Bronchial epithelial cell (primary cell): ENCODE results near the gene CYB5R3. TPM values are rescaled to one million over a fixed set of nuclear protein-coding genes. Genes with fewer than 3 reads are reported as not detected.

ENCODE experiments used
- DNase-seq: peaks from one replicate; pipeline ENCODE4 v3.0.0-alpha.2; 2010; ENCODE audit warnings: low read depth
- FAIRE-seq: peaks from 2 replicates; lab custom pipeline; 2011; peaks lifted over from hg19 to GRCh38; lab: Jason Lieb, UNC
- H3K27me3 ChIP-seq: 2 replicates; pipeline ENCODE4 v1.5.1; 2011; ENCODE audit warnings: low read length; ENCODE audit not compliant: control insufficient read depth, insufficient read depth
- H3K36me3 ChIP-seq: 2 replicates; pipeline ENCODE4 v1.5.1; 2011; ENCODE audit warnings: low read length; ENCODE audit not compliant: control insufficient read depth, insufficient read depth
- H3K4me3 ChIP-seq: 2 replicates; pipeline ENCODE4 v1.5.1; 2011; ENCODE audit warnings: mild to moderate bottlenecking, low read depth, low read length, control low read depth
- total RNA-seq: library from RNA; depleted of rRNA; stranded (reverse); fragments of >200 nt; gene quantifications from 2 replicates; pipeline ENCODE4 v1.2.1, GENCODE V29; 2014
- TF ChIP-seq, protein P1 (sequence below): IDR thresholded peaks from 2 replicates; pipeline ENCODE4 v1.5.1; 2011; ENCODE audit warnings: mild to moderate bottlenecking, moderate library complexity, low read length, control low read depth, inconsistent platforms; ENCODE audit not compliant: insufficient read depth, severe bottlenecking

CYB5R3 gene
- total RNA-seq, 1 donor from 2014 or later: 9.0 TPM

DNA sequence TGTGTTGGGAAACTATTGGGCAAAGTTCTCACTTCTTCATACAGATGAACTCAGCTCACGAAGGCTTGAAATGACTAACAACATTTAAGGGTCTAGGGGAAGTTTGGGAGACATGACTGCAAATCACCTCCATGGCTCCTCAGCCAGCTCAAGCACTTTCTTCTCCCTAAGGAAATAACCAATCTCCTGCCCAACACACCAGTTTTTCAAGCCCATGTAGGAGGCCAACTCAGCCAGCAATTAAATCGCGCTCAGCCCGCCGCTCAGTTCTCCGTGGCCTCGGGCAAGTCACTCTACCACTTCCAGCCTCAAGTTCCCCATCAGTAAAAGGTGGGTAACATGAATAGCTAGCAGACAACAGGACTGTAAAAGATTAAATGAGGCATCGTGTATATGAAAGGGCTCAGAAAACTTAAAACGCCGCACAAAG is 35.3 kb downstream of the CYB5R3 start:
- peak overlapping the region; percentile 71 for H3K4me3 ChIP-seq
- H3K27me3 ChIP-seq: no peaks in the 10 kb centered on the region
- peaks cover 3% of the 10 kb centered on the region for H3K36me3 ChIP-seq
- no peak for FAIRE-seq
- TF ChIP-seq, protein P1, sequence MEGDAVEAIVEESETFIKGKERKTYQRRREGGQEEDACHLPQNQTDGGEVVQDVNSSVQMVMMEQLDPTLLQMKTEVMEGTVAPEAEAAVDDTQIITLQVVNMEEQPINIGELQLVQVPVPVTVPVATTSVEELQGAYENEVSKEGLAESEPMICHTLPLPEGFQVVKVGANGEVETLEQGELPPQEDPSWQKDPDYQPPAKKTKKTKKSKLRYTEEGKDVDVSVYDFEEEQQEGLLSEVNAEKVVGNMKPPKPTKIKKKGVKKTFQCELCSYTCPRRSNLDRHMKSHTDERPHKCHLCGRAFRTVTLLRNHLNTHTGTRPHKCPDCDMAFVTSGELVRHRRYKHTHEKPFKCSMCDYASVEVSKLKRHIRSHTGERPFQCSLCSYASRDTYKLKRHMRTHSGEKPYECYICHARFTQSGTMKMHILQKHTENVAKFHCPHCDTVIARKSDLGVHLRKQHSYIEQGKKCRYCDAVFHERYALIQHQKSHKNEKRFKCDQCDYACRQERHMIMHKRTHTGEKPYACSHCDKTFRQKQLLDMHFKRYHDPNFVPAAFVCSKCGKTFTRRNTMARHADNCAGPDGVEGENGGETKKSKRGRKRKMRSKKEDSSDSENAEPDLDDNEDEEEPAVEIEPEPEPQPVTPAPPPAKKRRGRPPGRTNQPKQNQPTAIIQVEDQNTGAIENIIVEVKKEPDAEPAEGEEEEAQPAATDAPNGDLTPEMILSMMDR: no peak
- peak; percentile 40 for DNase-seq

DNA sequence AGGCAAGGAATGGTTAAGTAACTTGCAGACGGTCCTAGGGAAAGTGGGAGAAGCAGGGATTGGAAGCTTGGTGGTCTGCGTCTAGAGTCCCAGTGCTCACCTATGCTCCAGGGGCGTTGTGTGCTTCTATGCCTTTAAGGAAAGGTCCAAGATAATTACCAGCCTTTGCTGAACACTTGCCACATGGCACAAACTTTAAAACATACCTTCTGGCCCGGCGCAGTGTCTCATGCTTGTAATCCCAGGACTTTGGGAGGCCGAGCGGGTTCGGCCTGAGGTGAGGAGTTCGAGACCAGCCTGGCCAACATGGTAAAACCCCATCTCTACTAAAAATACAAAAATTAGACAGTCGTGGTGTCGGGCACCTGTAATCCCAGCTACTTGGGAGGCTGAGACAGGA is 36.9 kb downstream of the CYB5R3 start:
- Histone ChIP-seq H3K27me3 (no peaks in the 10 kb centered on the region), H3K4me3 (no peak overlapping the region), H3K36me3 (peaks cover 6% of the 10 kb centered on the region)
- FAIRE-seq: no peak
- TF ChIP-seq, protein P1: no peak
- no peak for DNase-seq

DNA sequence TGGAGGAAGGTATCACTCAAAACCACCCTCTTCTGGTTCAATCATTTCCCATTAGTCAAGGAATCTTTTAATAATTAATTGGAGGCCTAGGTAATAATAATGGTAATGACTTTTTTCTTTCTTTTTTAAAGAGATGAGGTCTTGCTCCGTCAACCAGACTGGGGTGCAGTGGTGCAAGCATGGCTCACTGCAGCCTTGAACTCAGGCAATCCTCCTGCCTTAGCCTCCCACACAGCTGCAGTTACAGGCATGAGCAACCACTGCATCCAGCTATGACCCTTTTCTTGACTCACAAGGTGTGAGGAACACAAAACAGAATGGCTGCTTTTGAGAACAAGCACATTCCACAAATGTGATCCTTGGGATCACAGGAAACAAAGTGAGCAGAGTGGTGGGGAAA is 38.1 kb downstream of the CYB5R3 start:
- peak; percentile 10 for DNase-seq
- Histone ChIP-seq H3K27me3 (no peaks in the 10 kb centered on the region), H3K36me3 (peaks cover 8% of the 10 kb centered on the region), H3K4me3 (no peak overlapping the region)
- TF ChIP-seq, protein P1: no peak
- no peak for FAIRE-seq

DNA sequence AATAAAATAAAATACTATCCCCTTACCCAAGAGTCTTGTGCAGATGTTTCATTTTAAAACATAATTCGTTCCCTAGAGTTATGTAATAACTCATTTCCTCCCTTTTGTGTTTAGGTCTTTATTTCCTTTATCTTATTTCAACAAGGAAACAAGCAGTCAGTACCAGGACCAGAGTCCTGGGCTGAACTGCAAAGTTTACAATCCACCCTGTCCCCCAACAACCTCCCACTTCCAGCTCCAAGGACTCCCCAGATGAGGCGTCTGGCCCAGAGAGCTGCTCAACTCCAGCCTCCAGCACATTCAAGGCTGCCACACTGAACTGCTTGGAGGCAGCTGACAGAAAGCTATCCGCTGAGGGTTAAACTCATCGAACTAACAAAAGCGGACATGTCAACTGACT is 39.0 kb downstream of the CYB5R3 start:
- Histone ChIP-seq H3K36me3 (peaks cover 8% of the 10 kb centered on the region), H3K27me3 (no peaks in the 10 kb centered on the region), H3K4me3 (no peak overlapping the region)
- FAIRE-seq: no peak
- TF ChIP-seq, protein P1: no peak
- no peak for DNase-seq

DNA sequence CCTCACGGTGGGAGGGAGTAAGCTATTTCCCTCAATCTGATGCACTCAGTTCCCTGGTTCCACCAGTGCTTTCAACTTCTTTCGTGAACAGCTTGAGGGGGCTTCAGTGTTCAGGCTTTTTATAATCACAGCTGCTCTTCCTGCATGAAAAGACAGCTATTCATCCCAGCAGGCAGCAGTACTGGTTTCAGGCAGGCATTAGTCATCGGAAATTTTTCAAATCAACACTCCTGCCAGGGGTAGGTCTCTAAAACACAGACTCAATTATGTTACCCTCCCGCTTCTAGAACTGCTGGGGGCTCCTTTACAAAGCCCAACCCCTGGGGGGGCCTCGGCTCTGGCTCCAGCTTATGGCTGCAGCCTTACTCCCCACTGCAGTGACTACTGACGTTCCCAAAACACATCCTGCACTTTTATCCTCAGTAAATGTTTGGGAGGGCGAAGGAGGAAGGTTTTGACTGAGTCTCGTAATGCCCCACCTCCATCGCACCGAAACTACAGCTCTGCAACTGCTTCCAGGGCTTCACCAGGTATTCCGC is 40.3 kb downstream of the CYB5R3 start:
- TF ChIP-seq, protein P1: no peak
- DNase-seq: peak; percentile 39
- H3K27me3 ChIP-seq: no peaks in the 10 kb centered on the region
- no peak overlapping the region for H3K4me3 ChIP-seq
- peaks cover 10% of the 10 kb centered on the region for H3K36me3 ChIP-seq
- FAIRE-seq: no peak
